Stimulated activated CD8-positive, alpha-beta memory T cell treated with anti-CD3 and anti-CD28 coated beads, Interleukin-15, amount 100 ng/mL, for 4 hours (primary cell): ENCODE measurements around the gene JUNB.

Source experiments
- DNase-seq, 2 donors: peaks; one replicate each; pipeline ENCODE4 v3.0.0-alpha.2; 2020; ENCODE audit warnings: low read depth in 2 of 2

JUNB gene

GRCh38 chr19:12774588-12775555, 16.4 kb upstream of the JUNB start, which contains the start of gene HOOK2:
Gene HOOK2, minus strand, starts transcription at chr19:12775552. Its CDS starts 103 bp downstream, at chr19:12775449.
- no peak for DNase-seq

GRCh38 chr19:12777217-12778016, 13.9 kb upstream of the JUNB start:
- peak in 1 of 2 donors; percentile 61 for DNase-seq

- DNase-seq, result no peak
Measured at GRCh38 chr19:12778017-12778904, 13.0 kb upstream of the JUNB start.

GRCh38 chr19:12778905-12779161, 12.5 kb upstream of the JUNB start:
- DNase-seq, result no peak

- no peak for DNase-seq
Measured at GRCh38 chr19:12779162-12779993, 11.9 kb upstream of the JUNB start.

GRCh38 chr19:12782174-12782423, 9.2 kb upstream of the JUNB start:
- no peak for DNase-seq

GRCh38 chr19:12782424-12783290, 8.6 kb upstream of the JUNB start:
- DNase-seq, result peak; percentile 82 to 84

GRCh38 chr19:12783291-12783848, 7.9 kb upstream of the JUNB start:
- no peak for DNase-seq

GRCh38 chr19:12783849-12784393, 7.4 kb upstream of the JUNB start:
- no peak for DNase-seq

GRCh38 chr19:12784394-12784870, 6.9 kb upstream of the JUNB start:
- DNase-seq, result no peak

- no peak for DNase-seq
Measured at GRCh38 chr19:12784871-12785430, 6.3 kb upstream of the JUNB start.

- no peak for DNase-seq
Measured at GRCh38 chr19:12785431-12786031, 5.8 kb upstream of the JUNB start.

- DNase-seq, result no peak
Measured at GRCh38 chr19:12786141-12786870, 5.0 kb upstream of the JUNB start.

- no peak for DNase-seq
Measured at GRCh38 chr19:12786952-12787351, 4.3 kb upstream of the JUNB start.

- no peak for DNase-seq
Measured at GRCh38 chr19:12787458-12787857, 3.8 kb upstream of the JUNB start.

GRCh38 chr19:12788042-12788681, 3.1 kb upstream of the JUNB start:
- DNase-seq, result no peak

- DNase-seq, result no peak
Measured at GRCh38 chr19:12788682-12789097, 2.6 kb upstream of the JUNB start.
